IgD-negative memory B cell (primary cell): ENCODE measurements around the gene GRK5. TPM values are rescaled to one million over a fixed set of nuclear protein-coding genes. Genes with fewer than 3 reads are reported as not detected.
"Not testable (repeated sequence)": the region's sequence is repeated elsewhere in the genome, so short reads cannot be mapped to it uniquely, and the experiment has no call there.

Experiments
- H3K27ac Mint-ChIP-seq, 3 donors: one replicate each; pipeline ENCODE4 v1.8.0; 2020 to 2022; ENCODE audit warnings: mild to moderate bottlenecking in 3 of 3, mixed read lengths in 3 of 3, moderate library complexity in 1 of 3
- H3K27me3 Mint-ChIP-seq: one replicate; pipeline ENCODE4 v1.8.0; 2021; ENCODE audit warnings: mixed read lengths
- H3K36me3 Mint-ChIP-seq: one replicate; pipeline ENCODE4 v1.8.0; 2020; ENCODE audit warnings: mild to moderate bottlenecking, mixed read lengths
- H3K4me1 Mint-ChIP-seq, 3 donors: one replicate each; pipeline ENCODE4 v1.8.0; 2020 to 2022; ENCODE audit warnings: mixed read lengths in 3 of 3, mild to moderate bottlenecking in 1 of 3
- H3K4me3 Mint-ChIP-seq, 4 donors: one replicate each; pipeline ENCODE4 v1.8.0; 2020 to 2022; ENCODE audit warnings: mild to moderate bottlenecking in 4 of 4, mixed read lengths in 4 of 4, moderate library complexity in 3 of 4
- H3K9me3 Mint-ChIP-seq, 3 donors: one replicate each; pipeline ENCODE4 v1.8.0; 2020 to 2021; ENCODE audit warnings: mixed read lengths in 3 of 3, mild to moderate bottlenecking in 1 of 3
- polyA plus RNA-seq: library from polyadenylated mRNA; unstranded; fragments of 300-500 nt; fragmentation: Illumina TruSeq; gene quantifications from one replicate; pipeline ENCODE4 v1.2.3, GENCODE V29; 2021

GRK5 gene
- polyA plus RNA-seq, 1 donor from 2014 or later: 18.1 TPM

- no peak overlapping the region for H3K4me3 Mint-ChIP-seq
- peaks cover 10 to 22% (median 14%) of the 10 kb centered on the region in 3 donors for H3K4me1 Mint-ChIP-seq
- H3K27ac Mint-ChIP-seq: peak overlapping the region in 1 of 3 donors; percentile 31
- H3K9me3 Mint-ChIP-seq: no peaks in the 10 kb centered on the region
- H3K36me3 Mint-ChIP-seq: peaks cover 6% of the 10 kb centered on the region
- H3K27me3 Mint-ChIP-seq: no peaks in the 10 kb centered on the region
Measured at GRCh38 chr10:119225083-119225658, 17.8 kb downstream of the GRK5 start.

GRCh38 chr10:119227825-119228224, 20.5 kb downstream of the GRK5 start:
- H3K4me1 Mint-ChIP-seq: peaks cover 8 to 25% (median 13%) of the 10 kb centered on the region in 3 donors
- peaks cover 10% of the 10 kb centered on the region for H3K36me3 Mint-ChIP-seq
- H3K9me3 Mint-ChIP-seq: peaks cover 0 to 6% (median 0%) of the 10 kb centered on the region in 3 donors
- no peak overlapping the region for H3K27ac Mint-ChIP-seq
- no peaks in the 10 kb centered on the region for H3K27me3 Mint-ChIP-seq
- H3K4me3 Mint-ChIP-seq: no peak overlapping the region

- peaks cover 7 to 41% (median 24%) of the 10 kb centered on the region in 3 donors for H3K4me1 Mint-ChIP-seq
- H3K9me3 Mint-ChIP-seq: peaks cover 0 to 6% (median 0%) of the 10 kb centered on the region in 3 donors
- H3K36me3 Mint-ChIP-seq: peaks cover 6% of the 10 kb centered on the region
- no peaks in the 10 kb centered on the region for H3K27me3 Mint-ChIP-seq
- peak overlapping the region in 2 of 4 donors; percentile 33 to 41 for H3K4me3 Mint-ChIP-seq
- H3K27ac Mint-ChIP-seq: peak overlapping the region in 1 of 3 donors; percentile 27
Measured at GRCh38 chr10:119231654-119232053, 24.3 kb downstream of the GRK5 start.

- H3K27ac Mint-ChIP-seq: peak overlapping the region in 2 of 3 donors; percentile 47 to 59
- H3K9me3 Mint-ChIP-seq, H3K36me3 Mint-ChIP-seq, H3K27me3 Mint-ChIP-seq: not testable (repeated sequence)
- H3K4me3 Mint-ChIP-seq: peak overlapping the region in 1 of 4 donors; percentile 65
- H3K4me1 Mint-ChIP-seq: peaks cover 12 to 47% (median 30%) of the 10 kb centered on the region in 3 donors
Measured at GRCh38 chr10:119232439-119232838, 25.1 kb downstream of the GRK5 start.

GRCh38 chr10:119233123-119233820, 25.9 kb downstream of the GRK5 start:
- peaks cover 14 to 55% (median 39%) of the 10 kb centered on the region in 3 donors for H3K4me1 Mint-ChIP-seq
- H3K27me3 Mint-ChIP-seq: no peaks in the 10 kb centered on the region
- H3K36me3 Mint-ChIP-seq: peaks cover 6% of the 10 kb centered on the region
- H3K9me3 Mint-ChIP-seq: peaks cover 0 to 6% (median 0%) of the 10 kb centered on the region in 3 donors
- H3K4me3 Mint-ChIP-seq: peak overlapping the region in 1 of 4 donors; percentile 22
- H3K27ac Mint-ChIP-seq: peak overlapping the region in 2 of 3 donors; percentile 81 to 83

GRCh38 chr10:119233821-119234220, 26.4 kb downstream of the GRK5 start:
- Mint-ChIP-seq H3K36me3 (peaks cover 8% of the 10 kb centered on the region), H3K27ac (no peak overlapping the region), H3K4me1 (peaks cover 20 to 56% (median 39%) of the 10 kb centered on the region in 3 donors), H3K27me3 (no peaks in the 10 kb centered on the region), H3K4me3 (peak overlapping the region in 1 of 4 donors; percentile 22), H3K9me3 (peaks cover 0 to 6% (median 0%) of the 10 kb centered on the region in 3 donors)

- H3K27me3 Mint-ChIP-seq: no peaks in the 10 kb centered on the region
- peaks cover 10% of the 10 kb centered on the region for H3K36me3 Mint-ChIP-seq
- peak overlapping the region in 1 of 3 donors; percentile 85 for H3K27ac Mint-ChIP-seq
- H3K4me3 Mint-ChIP-seq: peak overlapping the region in 1 of 4 donors; percentile 4
- H3K4me1 Mint-ChIP-seq: peaks cover 21 to 54% (median 35%) of the 10 kb centered on the region in 3 donors
- H3K9me3 Mint-ChIP-seq: peaks cover 0 to 6% (median 0%) of the 10 kb centered on the region in 3 donors
Measured at GRCh38 chr10:119235356-119235755, 28.0 kb downstream of the GRK5 start.

- Mint-ChIP-seq H3K27ac (peak overlapping the region in 2 of 3 donors; percentile 88 to 90), H3K27me3 (no peaks in the 10 kb centered on the region), H3K9me3 (no peaks in the 10 kb centered on the region), H3K4me3 (peak overlapping the region in 1 of 4 donors; percentile 73), H3K36me3 (peaks cover 7% of the 10 kb centered on the region), H3K4me1 (peaks cover 17 to 54% (median 32%) of the 10 kb centered on the region in 3 donors)
Measured at GRCh38 chr10:119237722-119238436, 30.5 kb downstream of the GRK5 start.

- H3K36me3 Mint-ChIP-seq: peaks cover 9% of the 10 kb centered on the region
- no peaks in the 10 kb centered on the region for H3K27me3 Mint-ChIP-seq
- no peak overlapping the region for H3K4me3 Mint-ChIP-seq
- peaks cover 17 to 51% (median 30%) of the 10 kb centered on the region in 3 donors for H3K4me1 Mint-ChIP-seq
- H3K9me3 Mint-ChIP-seq: no peaks in the 10 kb centered on the region
- no peak overlapping the region for H3K27ac Mint-ChIP-seq
Measured at GRCh38 chr10:119238577-119238976, 31.2 kb downstream of the GRK5 start.

- H3K4me1 Mint-ChIP-seq: peaks cover 17 to 48% (median 27%) of the 10 kb centered on the region in 3 donors
- not testable (repeated sequence) for H3K27me3 Mint-ChIP-seq, H3K27ac Mint-ChIP-seq
Measured at GRCh38 chr10:119239015-119239414, 31.6 kb downstream of the GRK5 start.

GRCh38 chr10:119239630-119240029, 32.3 kb downstream of the GRK5 start:
- H3K27ac Mint-ChIP-seq, H3K4me3 Mint-ChIP-seq, H3K9me3 Mint-ChIP-seq, H3K27me3 Mint-ChIP-seq: not testable (repeated sequence)
- Mint-ChIP-seq H3K4me1 (peaks cover 17 to 44% (median 24%) of the 10 kb centered on the region in 3 donors), H3K36me3 (peaks cover 11% of the 10 kb centered on the region)

More at GRCh38 chr10:119239015-119239414, 31.6 kb downstream of the GRK5 start:
- peaks cover 11% of the 10 kb centered on the region for H3K36me3 Mint-ChIP-seq
- H3K4me3 Mint-ChIP-seq, H3K9me3 Mint-ChIP-seq: not testable (repeated sequence)

GRCh38 chr10:119241066-119241465, 33.7 kb downstream of the GRK5 start:
- Mint-ChIP-seq H3K4me1 (peaks cover 22 to 40% (median 22%) of the 10 kb centered on the region in 3 donors), H3K27me3 (no peaks in the 10 kb centered on the region), H3K4me3 (no peak overlapping the region)

GRCh38 chr10:119242186-119242585, 34.8 kb downstream of the GRK5 start:
- Mint-ChIP-seq H3K27ac (peak overlapping the region in 2 of 3 donors; percentile 66 to 94), H3K4me1 (peaks cover 15 to 35% (median 19%) of the 10 kb centered on the region in 3 donors), H3K4me3 (no peak overlapping the region), H3K9me3 (no peaks in the 10 kb centered on the region), H3K27me3 (no peaks in the 10 kb centered on the region), H3K36me3 (peaks cover 13% of the 10 kb centered on the region)

More at GRCh38 chr10:119241066-119241465, 33.7 kb downstream of the GRK5 start:
- H3K9me3 Mint-ChIP-seq: no peaks in the 10 kb centered on the region
- H3K36me3 Mint-ChIP-seq: peaks cover 12% of the 10 kb centered on the region
- H3K27ac Mint-ChIP-seq: no peak overlapping the region

- Mint-ChIP-seq H3K9me3 (no peaks in the 10 kb centered on the region), H3K27me3 (no peaks in the 10 kb centered on the region), H3K27ac (no peak overlapping the region), H3K36me3 (peaks cover 13% of the 10 kb centered on the region), H3K4me1 (peaks cover 7 to 31% (median 13%) of the 10 kb centered on the region in 3 donors), H3K4me3 (no peak overlapping the region)
Measured at GRCh38 chr10:119243488-119243887, 36.1 kb downstream of the GRK5 start.

GRCh38 chr10:119243967-119244366, 36.6 kb downstream of the GRK5 start:
- Mint-ChIP-seq H3K4me1 (peaks cover 7 to 30% (median 10%) of the 10 kb centered on the region in 3 donors), H3K27ac (no peak overlapping the region), H3K4me3 (no peak overlapping the region), H3K27me3 (no peaks in the 10 kb centered on the region), H3K36me3 (peaks cover 9% of the 10 kb centered on the region), H3K9me3 (no peaks in the 10 kb centered on the region)
